Measurements from ENCODE around the gene ASAP3. TPM values are rescaled to one million over a fixed set of nuclear protein-coding genes. Genes with fewer than 3 reads are reported as not detected.
"Not testable (repeated sequence)": the region's sequence is repeated elsewhere in the genome, so short reads cannot be mapped to it uniquely, and the experiment has no call there.

The ASAP3 gene
- total and polyA plus RNA-seq, 8 donors, result 17.9 to 37.4 (median 25.3) TPM

DNA sequence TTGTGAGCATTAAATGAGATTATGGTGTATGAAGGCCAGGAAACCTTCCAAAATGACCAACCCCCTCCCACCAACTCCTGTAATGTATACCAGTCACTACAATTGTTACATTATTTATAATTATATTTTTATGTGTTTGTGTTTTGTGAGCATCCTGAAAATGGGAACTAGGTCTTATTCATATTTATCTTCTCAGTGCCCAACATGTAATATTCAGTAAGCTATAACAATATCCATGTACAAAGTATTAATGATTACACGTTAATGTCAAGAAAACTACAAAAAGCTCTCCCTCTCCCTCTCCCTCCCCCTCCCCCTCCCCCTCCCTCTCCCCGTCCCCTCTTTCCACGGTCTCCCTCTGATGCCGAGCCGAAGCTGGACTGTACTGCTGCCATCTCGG, 19.0 kb upstream of the ASAP3 start:
- Histone ChIP-seq H3K4me1 (no peaks in the 10 kb centered on the region), H3K27me3 (no peaks in the 10 kb centered on the region), H3K9me3 (no peaks in the 10 kb centered on the region), H3K27ac (no peak overlapping the region), H3K4me3 (no peak overlapping the region), H3K36me3 (no peaks in the 10 kb centered on the region)
- TF ChIP-seq, protein P1, sequence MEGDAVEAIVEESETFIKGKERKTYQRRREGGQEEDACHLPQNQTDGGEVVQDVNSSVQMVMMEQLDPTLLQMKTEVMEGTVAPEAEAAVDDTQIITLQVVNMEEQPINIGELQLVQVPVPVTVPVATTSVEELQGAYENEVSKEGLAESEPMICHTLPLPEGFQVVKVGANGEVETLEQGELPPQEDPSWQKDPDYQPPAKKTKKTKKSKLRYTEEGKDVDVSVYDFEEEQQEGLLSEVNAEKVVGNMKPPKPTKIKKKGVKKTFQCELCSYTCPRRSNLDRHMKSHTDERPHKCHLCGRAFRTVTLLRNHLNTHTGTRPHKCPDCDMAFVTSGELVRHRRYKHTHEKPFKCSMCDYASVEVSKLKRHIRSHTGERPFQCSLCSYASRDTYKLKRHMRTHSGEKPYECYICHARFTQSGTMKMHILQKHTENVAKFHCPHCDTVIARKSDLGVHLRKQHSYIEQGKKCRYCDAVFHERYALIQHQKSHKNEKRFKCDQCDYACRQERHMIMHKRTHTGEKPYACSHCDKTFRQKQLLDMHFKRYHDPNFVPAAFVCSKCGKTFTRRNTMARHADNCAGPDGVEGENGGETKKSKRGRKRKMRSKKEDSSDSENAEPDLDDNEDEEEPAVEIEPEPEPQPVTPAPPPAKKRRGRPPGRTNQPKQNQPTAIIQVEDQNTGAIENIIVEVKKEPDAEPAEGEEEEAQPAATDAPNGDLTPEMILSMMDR (IDR thresholded peaks at IDR 0.05), result no peak
- WGBS, 2 donors, result 38 to 64% methylated on average over 1 to 5 of the region's 6 CpGs
- DNase-seq (no peak), FAIRE-seq (no peak), ATAC-seq (no peak)
- intact Hi-C loops (cut with DNase I), result no loop called here

DNA sequence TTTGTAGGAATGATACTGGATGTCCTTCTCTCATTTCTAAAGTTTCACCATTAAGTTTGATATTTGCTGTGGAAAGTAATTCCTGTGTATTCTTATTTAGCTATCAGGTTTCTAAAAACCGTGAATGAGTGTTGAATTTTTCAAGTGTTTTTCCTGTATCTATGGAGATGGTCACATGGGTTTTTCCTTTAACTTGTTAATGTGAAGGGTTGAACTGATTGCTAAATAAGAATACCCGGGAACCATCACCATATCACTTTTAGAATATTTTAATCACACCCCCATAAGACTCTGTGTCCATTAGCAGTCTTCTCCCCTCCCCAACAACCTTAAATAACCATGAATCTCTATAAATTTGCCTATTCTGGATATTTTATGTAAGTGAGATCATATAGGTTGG, 16.5 kb upstream of the ASAP3 start:
- FAIRE-seq, result no peak
- WGBS, 2 donors, result 40 to 48% methylated on average over 2 of the region's 2 CpGs
- no peaks in the 10 kb centered on the region for H3K27me3 ChIP-seq
- H3K9me3 ChIP-seq, result no peaks in the 10 kb centered on the region
- intact Hi-C loops (cut with DNase I), result no loop called here
- no peaks in the 10 kb centered on the region for H3K36me3 ChIP-seq
- no peaks in the 10 kb centered on the region for H3K4me1 ChIP-seq
- H3K27ac ChIP-seq, result no peak overlapping the region
- no peak for ATAC-seq
- no peak for DNase-seq
- H3K4me3 ChIP-seq, result no peak overlapping the region
- TF ChIP-seq, protein P1 (IDR thresholded peaks at IDR 0.05), result no peak

DNA sequence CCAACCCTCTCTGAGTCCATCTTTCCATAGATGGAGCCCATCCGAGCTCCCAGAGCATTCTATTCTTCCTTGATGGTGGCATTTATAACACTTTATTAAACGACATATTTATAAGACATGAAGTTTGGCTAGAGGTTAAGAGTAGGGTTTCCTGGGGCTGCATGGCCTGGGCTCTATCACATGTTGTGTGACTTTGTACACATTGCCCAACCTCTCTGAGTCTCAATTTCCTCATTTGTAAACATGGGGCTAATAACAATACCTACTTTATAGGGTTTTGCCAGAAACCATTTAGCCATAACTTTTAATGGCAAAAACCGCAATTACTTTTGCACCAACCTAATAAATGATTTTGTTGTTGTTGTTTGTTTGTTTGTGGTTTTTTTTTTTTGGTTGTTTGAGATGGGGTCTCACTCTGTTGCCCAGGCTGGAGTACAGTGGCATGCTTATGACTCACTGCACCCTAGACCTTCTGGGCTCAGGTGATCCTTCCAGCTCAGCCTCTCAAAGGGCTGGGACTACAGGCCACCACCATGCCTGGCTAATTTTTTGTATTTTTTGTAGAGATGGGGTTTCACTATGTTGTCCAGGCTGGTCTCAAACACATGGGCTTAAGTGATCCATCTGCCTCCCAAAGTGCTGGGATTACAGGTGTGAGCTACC, 13.9 kb upstream of the ASAP3 start:
- Histone ChIP-seq H3K27me3 (no peaks in the 10 kb centered on the region), H3K4me3 (no peak overlapping the region), H3K9me3 (no peaks in the 10 kb centered on the region), H3K27ac (no peak overlapping the region), H3K4me1 (no peaks in the 10 kb centered on the region), H3K36me3 (no peaks in the 10 kb centered on the region)
- 67 to 72% methylated on average over 3 of the region's 3 CpGs for WGBS, 2 donors
- no peak for FAIRE-seq
- DNase-seq, result no peak
- TF ChIP-seq, protein P1 (IDR thresholded peaks at IDR 0.05), result no peak
- intact Hi-C loops (cut with DNase I), result no loop called here
- ATAC-seq, result peak in 3 of 4 donors; percentile 28 to 62 (median 39)

DNA sequence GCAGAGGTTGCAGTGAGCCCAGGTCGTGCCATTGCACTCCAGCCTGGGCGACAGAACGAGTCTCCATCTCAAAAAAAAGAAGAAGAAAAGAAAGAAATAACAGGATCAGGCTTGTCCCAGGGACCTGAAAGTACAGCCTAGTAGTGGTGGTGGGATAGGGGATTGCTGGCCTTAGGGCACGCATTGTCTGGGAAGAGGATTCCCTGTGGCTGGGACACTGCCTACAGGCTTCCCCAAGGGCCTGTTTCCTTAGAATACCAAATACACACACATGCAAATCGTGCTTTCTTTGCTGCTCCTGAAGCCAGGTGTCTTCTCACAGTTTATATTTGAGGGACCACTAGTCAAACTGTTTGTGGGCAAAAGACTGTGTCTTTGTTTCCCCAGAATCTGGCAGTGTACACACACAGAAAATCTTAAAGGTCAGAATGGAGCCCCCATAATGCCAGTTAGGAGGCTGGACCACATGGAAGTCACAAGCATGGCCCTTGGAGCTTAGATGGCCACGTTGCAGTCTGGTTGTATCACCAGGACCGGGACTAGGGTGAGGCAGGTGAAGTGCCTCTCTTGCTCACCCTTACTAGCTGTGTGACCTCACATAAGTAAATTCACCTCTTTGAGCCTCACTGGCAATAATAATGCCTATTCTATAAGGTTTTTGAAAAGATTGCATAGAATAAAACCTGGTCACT, 12.7 kb upstream of the ASAP3 start:
- Histone ChIP-seq H3K4me1 (no peaks in the 10 kb centered on the region), H3K4me3 (no peak overlapping the region), H3K9me3 (no peaks in the 10 kb centered on the region), H3K27ac (no peak overlapping the region), H3K27me3 (no peaks in the 10 kb centered on the region), H3K36me3 (no peaks in the 10 kb centered on the region)
- TF ChIP-seq, protein P1 (IDR thresholded peaks at IDR 0.05), result no peak
- no peak for FAIRE-seq
- 74 to 76% methylated on average over 7 of the region's 7 CpGs for WGBS, 2 donors
- ATAC-seq, result peak in 3 of 4 donors; percentile 19 to 30 (median 21)
- peak in 1 of 6 donors; percentile 4 for DNase-seq
- intact Hi-C loops (cut with DNase I), result no loop called here

DNA sequence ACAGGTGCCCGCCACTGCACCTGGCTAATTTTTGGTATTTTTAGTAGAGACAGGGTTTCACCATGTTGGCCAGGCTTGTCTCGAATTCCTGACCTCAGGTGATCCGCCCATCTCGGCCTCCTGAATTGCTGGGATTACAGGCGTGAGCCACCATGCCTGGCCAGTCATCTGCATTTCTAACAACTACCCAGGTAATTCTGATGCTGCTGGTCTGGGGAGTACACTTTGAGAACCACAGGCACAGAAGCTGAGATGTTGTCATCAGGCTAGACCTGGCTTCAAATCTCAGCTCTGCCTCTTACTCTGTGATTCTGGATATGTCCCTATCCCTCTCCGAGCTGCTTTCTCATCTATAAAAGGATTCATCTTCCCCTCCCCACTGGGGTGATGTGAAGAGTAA, 10.9 kb upstream of the ASAP3 start:
- H3K4me3 ChIP-seq; H3K9me3 ChIP-seq; FAIRE-seq; H3K36me3 ChIP-seq; H3K27me3 ChIP-seq; DNase-seq; intact Hi-C loops (cut with DNase I); H3K27ac ChIP-seq; H3K4me1 ChIP-seq; ATAC-seq: not testable (repeated sequence)
- 78 to 92% methylated on average over 6 of the region's 6 CpGs for WGBS, 2 donors

DNA sequence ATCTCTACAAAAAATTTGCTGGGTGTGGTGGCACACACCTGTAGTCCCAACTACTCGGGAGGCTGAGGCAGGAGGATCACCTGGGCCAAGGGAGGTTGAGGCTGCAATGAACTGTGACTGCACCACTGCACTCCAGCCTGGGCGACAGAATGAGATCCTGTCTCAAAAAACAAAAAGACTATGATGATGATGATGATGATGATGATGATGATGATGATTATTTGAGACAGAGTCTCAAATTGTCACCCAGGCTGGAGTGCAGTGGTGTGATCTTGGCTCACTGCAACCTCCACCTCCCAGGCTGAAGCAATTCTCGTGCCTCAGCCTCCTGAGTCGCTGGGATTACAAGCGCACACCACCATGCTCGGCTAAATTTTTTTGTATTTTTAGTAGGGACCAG, 8.8 kb upstream of the ASAP3 start:
- WGBS, 2 donors, result 92 to 97% methylated on average over 6 of the region's 6 CpGs
- H3K27me3 ChIP-seq; FAIRE-seq; H3K36me3 ChIP-seq; H3K4me3 ChIP-seq; intact Hi-C loops (cut with DNase I); H3K27ac ChIP-seq; DNase-seq; ATAC-seq; H3K9me3 ChIP-seq; H3K4me1 ChIP-seq: not testable (repeated sequence)
